Thyroid gland (tissue), 4 donors: Measurements from ENCODE around the gene ODAD4. TPM values are rescaled to one million over a fixed set of nuclear protein-coding genes. Genes with fewer than 3 reads are reported as not detected.

Source experiments
- DNase-seq, 2 donors: peaks; one replicate each; pipeline ENCODE4 v3.0.0-alpha.2; 2019
- H3K27ac ChIP-seq, 3 donors: fragments of 200-600 bp; sonication (generic); 1 replicate in 2 of 3; 2 replicates in 1 of 3; pipeline ENCODE4 v1.5.1; 2016 to 2019; ENCODE audit warnings: mild to moderate bottlenecking in 1 of 3, moderate library complexity in 1 of 3
- H3K27me3 ChIP-seq: fragments of 200-600 bp; sonication (generic); one replicate; pipeline ENCODE4 v1.5.1; 2019
- H3K36me3 ChIP-seq, 2 donors: fragments of 200-600 bp; sonication (generic); one replicate each; pipeline ENCODE4 v1.5.1; 2016 to 2019
- H3K4me1 ChIP-seq, 2 donors: fragments of 200-600 bp; sonication (generic); one replicate each; pipeline ENCODE4 v1.5.1; 2017 to 2019
- H3K4me3 ChIP-seq, 3 donors: fragments of 200-600 bp; sonication (generic); replicated peaks in 1 of 3; 1 replicate in 2 of 3; 2 replicates in 1 of 3; pipeline ENCODE4 v1.5.1; 2016; ENCODE audit warnings: mild to moderate bottlenecking in 1 of 3
- H3K9me3 ChIP-seq: fragments of 200-600 bp; sonication (generic); one replicate; pipeline ENCODE4 v1.5.1; 2017
- CTCF ChIP-seq, 6 experiments: fragments of 200-600 bp in 3 of 6; fragments of 450-650 bp in 3 of 6; sonication (generic) in 3 of 6; IDR thresholded peaks; one replicate each; pipeline ENCODE4 v1.5.1; 2016 to 2019; ENCODE audit warnings: antibody characterized with exemption in 6 of 6, mild to moderate bottlenecking in 2 of 6, inconsistent platforms in 1 of 6, moderate library complexity in 1 of 6
- POLR2A ChIP-seq, 2 donors: fragments of 450-650 bp; IDR thresholded peaks; one replicate each; pipeline ENCODE4 v1.6.1; 2017; ENCODE audit warnings: antibody characterized with exemption in 2 of 2, mild to moderate bottlenecking in 2 of 2, moderate library complexity in 1 of 2
- WGBS, 2 donors: methylation state at CpG; one replicate each; pipeline ENCODE4 v1.1.5; 2017; 5-methylcytosine and 5-hydroxymethylcytosine counted together
- intact Hi-C: fragments of 100-400 bp; cut with DNase I; formaldehyde crosslinking; loops from one replicate; pipeline ENCODE4 v1.15.1; 2023
- total RNA-seq, 4 donors: library from RNA; depleted of rRNA; stranded (reverse); fragments of >200 nt; gene quantifications; one replicate each; pipeline ENCODE4 v1.2.3, GENCODE V29; 2016

Gene ODAD4
- total RNA-seq, 4 donors from 2014 or later = 3.0 to 8.2 (median 3.8) TPM

GRCh38 chr17:41942626-41943373, 12.4 kb downstream of the ODAD4 start:
- 70 to 81% methylated on average over 8 of the region's 8 CpGs for WGBS, 2 donors
- Histone ChIP-seq H3K36me3 (no peaks in the 10 kb centered on the region), H3K4me3 (no peak overlapping the region), H3K27ac (peak overlapping the region; percentile 46 to 76 (median 54)), H3K9me3 (no peaks in the 10 kb centered on the region), H3K4me1 (peaks cover 19 to 24% of the 10 kb centered on the region in 2 donors), H3K27me3 (no peaks in the 10 kb centered on the region)
- TF ChIP-seq CTCF (IDR thresholded peaks at IDR 0.05) (no peak), POLR2A (IDR thresholded peaks at IDR 0.05) (no peak)
- peak; percentile 17 to 44 for DNase-seq
- intact Hi-C loops = no loop called here

- Histone ChIP-seq H3K4me3 (no peak overlapping the region), H3K9me3 (no peaks in the 10 kb centered on the region), H3K36me3 (no peaks in the 10 kb centered on the region), H3K27me3 (no peaks in the 10 kb centered on the region), H3K4me1 (peaks cover 19 to 24% of the 10 kb centered on the region in 2 donors), H3K27ac (peak overlapping the region; percentile 46 to 86 (median 76))
- intact Hi-C loops = no loop called here
- WGBS, 2 donors = 93 to 95% methylated on average over 3 of the region's 3 CpGs
- no peak for DNase-seq
- no peak for TF ChIP-seq CTCF (IDR thresholded peaks at IDR 0.05)
- TF ChIP-seq POLR2A (IDR thresholded peaks at IDR 0.05) = no peak
These were observed 13.1 kb downstream of the ODAD4 start for GRCh38 chr17:41943492-41943891.

GRCh38 chr17:41944943-41945342, 14.5 kb downstream of the ODAD4 start:
- H3K4me1 ChIP-seq = peaks cover 19 to 24% of the 10 kb centered on the region in 2 donors
- peak; percentile 62 to 73 for DNase-seq
- no peak for TF ChIP-seq POLR2A (IDR thresholded peaks at IDR 0.05)
- no peak for TF ChIP-seq CTCF (IDR thresholded peaks at IDR 0.05)
- no peak overlapping the region for H3K4me3 ChIP-seq
- no peaks in the 10 kb centered on the region for H3K9me3 ChIP-seq
- peak overlapping the region; percentile 46 to 86 (median 76) for H3K27ac ChIP-seq
- H3K27me3 ChIP-seq = no peaks in the 10 kb centered on the region
- WGBS, 2 donors = 28 to 48% methylated on average over 3 of the region's 3 CpGs
- intact Hi-C loops = no loop called here
- H3K36me3 ChIP-seq = no peaks in the 10 kb centered on the region

GRCh38 chr17:41948762-41949460, 18.5 kb downstream of the ODAD4 start:
- Histone ChIP-seq H3K27me3 (no peaks in the 10 kb centered on the region), H3K4me3 (no peak overlapping the region), H3K9me3 (no peaks in the 10 kb centered on the region), H3K36me3 (no peaks in the 10 kb centered on the region), H3K27ac (no peak overlapping the region), H3K4me1 (peaks cover 9 to 10% of the 10 kb centered on the region in 2 donors)
- WGBS, 2 donors = 85 to 88% methylated on average over 10 to 11 of the region's 11 CpGs
- intact Hi-C loops = no loop called here
- DNase-seq = no peak
- no peak for TF ChIP-seq POLR2A (IDR thresholded peaks at IDR 0.05)

GRCh38 chr17:41956522-41956921, 26.1 kb downstream of the ODAD4 start:
- no peaks in the 10 kb centered on the region for H3K36me3 ChIP-seq
- no peak overlapping the region for H3K27ac ChIP-seq
- H3K4me1 ChIP-seq = peaks cover 5 to 6% of the 10 kb centered on the region in 2 donors
- H3K4me3 ChIP-seq = no peak overlapping the region
- intact Hi-C loops = no loop called here
- WGBS, 2 donors = 94 to 97% methylated on average over 6 of the region's 6 CpGs
- DNase-seq = no peak
- no peak for TF ChIP-seq CTCF (IDR thresholded peaks at IDR 0.05)
- no peak for TF ChIP-seq POLR2A (IDR thresholded peaks at IDR 0.05)
- H3K9me3 ChIP-seq = no peaks in the 10 kb centered on the region
- H3K27me3 ChIP-seq = no peaks in the 10 kb centered on the region
